CD8-positive, alpha-beta memory T cell (primary cell): ENCODE measurements around the gene MAPK8IP1. TPM values are rescaled to one million over a fixed set of nuclear protein-coding genes. Genes with fewer than 3 reads are reported as not detected.

Experiments used
- CTCF ChIA-PET: fragments of 350-600 bp; sonication (Branson Sonifier 250); formaldehyde crosslinking; loops from one replicate; lab custom pipeline; 2021; ENCODE audit warnings: antibody characterized with exemption; lab: Charles Lee
- POLR2A ChIA-PET: fragments of 350-600 bp; sonication (Branson Sonifier 250); formaldehyde crosslinking; loops from one replicate; lab custom pipeline; 2021; ENCODE audit warnings: antibody characterized with exemption; lab: Charles Lee
- DNase-seq, 5 donors: peaks; one replicate each; pipeline versions ENCODE4 v3.0.0 to v3.0.0-alpha.2; 2020 to 2022; ENCODE audit warnings: mixed read lengths in 1 of 5
- H3K27ac ChIP-seq: one replicate; pipeline ENCODE4 v1.7.0; 2013; ENCODE audit warnings: low read depth, mild to moderate bottlenecking, low read length, moderate library complexity
- H3K27me3 ChIP-seq: 2 replicates; pipeline ENCODE4 v1.7.0; 2013; ENCODE audit warnings: low read length, mild to moderate bottlenecking; ENCODE audit not compliant: insufficient read depth, poor library complexity, severe bottlenecking
- H3K36me3 ChIP-seq: 2 replicates; pipeline ENCODE4 v1.7.0; 2013; ENCODE audit warnings: mild to moderate bottlenecking, low read length, moderate library complexity; ENCODE audit not compliant: insufficient read depth
- H3K4me1 ChIP-seq: 2 replicates; pipeline ENCODE4 v1.7.0; 2013; ENCODE audit warnings: mild to moderate bottlenecking, low read length, moderate library complexity; ENCODE audit not compliant: insufficient read depth
- H3K4me3 ChIP-seq: 2 replicates; pipeline ENCODE4 v1.7.0; 2013; ENCODE audit warnings: mild to moderate bottlenecking, low read length
- H3K9me3 ChIP-seq: 2 replicates; pipeline ENCODE4 v1.7.0; 2013; ENCODE audit warnings: mild to moderate bottlenecking, low read length
- H3K27ac Mint-ChIP-seq, 8 donors: one replicate each; pipeline ENCODE4 v1.8.0; 2020 to 2021; ENCODE audit warnings: mixed read lengths in 8 of 8, mild to moderate bottlenecking in 6 of 8, inconsistent platforms in 3 of 8, moderate library complexity in 3 of 8
- H3K27me3 Mint-ChIP-seq, 2 donors: one replicate each; pipeline ENCODE4 v1.8.0; 2020 to 2021; ENCODE audit warnings: mixed read lengths in 2 of 2, mild to moderate bottlenecking in 1 of 2, moderate library complexity in 1 of 2
- H3K36me3 Mint-ChIP-seq, 3 donors: one replicate each; pipeline ENCODE4 v1.8.0; 2020 to 2021; ENCODE audit warnings: mixed read lengths in 3 of 3, inconsistent platforms in 1 of 3, mild to moderate bottlenecking in 1 of 3
- H3K4me1 Mint-ChIP-seq, 3 donors: one replicate each; pipeline ENCODE4 v1.8.0; 2020 to 2021; ENCODE audit warnings: mixed read lengths in 3 of 3, inconsistent platforms in 1 of 3, mild to moderate bottlenecking in 1 of 3
- H3K4me3 Mint-ChIP-seq, 7 donors: one replicate each; pipeline ENCODE4 v1.8.0; 2020 to 2021; ENCODE audit warnings: mixed read lengths in 7 of 7, mild to moderate bottlenecking in 6 of 7, moderate library complexity in 4 of 7, inconsistent platforms in 2 of 7
- H3K9me3 Mint-ChIP-seq, 5 donors: one replicate each; pipeline ENCODE4 v1.8.0; 2020 to 2022; ENCODE audit warnings: mixed read lengths in 5 of 5, mild to moderate bottlenecking in 3 of 5, moderate library complexity in 2 of 5, inconsistent platforms in 1 of 5
- polyA plus RNA-seq: library from polyadenylated mRNA; unstranded; fragments of 300-500 nt; fragmentation: Illumina TruSeq; gene quantifications from one replicate; pipeline ENCODE4 v1.2.3, GENCODE V29; 2021
- total RNA-seq, 2 experiments: library from RNA; stranded (reverse); gene quantifications; one replicate each; pipeline ENCODE4 v1.2.3, GENCODE V29; 2021

The MAPK8IP1 gene
- total and polyA plus RNA-seq, 3 experiments from 2014 or later, result 0.23 to 1.1 (median 0.98) TPM

GRCh38 chr11:45922425-45923082 lies 37.1 kb downstream of the MAPK8IP1 start, which contains the start of gene LARGE2:
TSS of gene LARGE2 (plus strand) at chr11:45922656. CDS start at chr11:45922883, 227 bp downstream.
- Histone ChIP-seq H3K9me3 (no peaks in the 10 kb centered on the region), H3K4me1 (peaks cover 14% of the 10 kb centered on the region), H3K27ac (peak within 1 kb of the TSS; percentile 16), H3K4me3 (peak within 1 kb of the TSS; percentile 28), H3K27me3 (no peaks in the 10 kb centered on the region), H3K36me3 (no peaks in the 10 kb centered on the region)
- Mint-ChIP-seq H3K4me1 (peaks cover 50 to 76% (median 54%) of the 10 kb centered on the region in 3 donors), H3K36me3 (peaks cover 0 to 8% (median 0%) of the 10 kb centered on the region in 3 donors), H3K9me3 (no peaks in the 10 kb centered on the region), H3K27ac (peak within 1 kb of the TSS; percentile 28 to 92 (median 81)), H3K27me3 (peaks cover 0 to 10% of the 10 kb centered on the region in 2 donors), H3K4me3 (peak within 1 kb of the TSS; percentile 79 to 96 (median 87))
- ChIA-PET POLR2A (no interaction called here), CTCF (no interaction called here)
- DNase-seq, result peak in 3 of 5 donors; percentile 26 to 61 (median 28)

GRCh38 chr11:45924036-45924915 lies 38.8 kb downstream of the MAPK8IP1 start:
- Mint-ChIP-seq H3K27ac (peak overlapping the region in 5 of 8 donors; percentile 8 to 94 (median 68)), H3K4me1 (peaks cover 43 to 74% (median 44%) of the 10 kb centered on the region in 3 donors), H3K9me3 (no peaks in the 10 kb centered on the region), H3K4me3 (peak overlapping the region; percentile 41 to 87 (median 73)), H3K36me3 (no peaks in the 10 kb centered on the region), H3K27me3 (peaks cover 0 to 10% of the 10 kb centered on the region in 2 donors)
- no peak overlapping the region for H3K27ac ChIP-seq
- H3K9me3 ChIP-seq, result no peaks in the 10 kb centered on the region
- H3K4me3 ChIP-seq, result no peak overlapping the region
- CTCF ChIA-PET, result interaction anchor here (0.7 to 1.1 kb wide), 3 partner anchors 9 to 1938 kb away, joined by 3 read pairs; no protein-coding TSS in a partner anchor
- H3K36me3 ChIP-seq, result no peaks in the 10 kb centered on the region
- H3K27me3 ChIP-seq, result no peaks in the 10 kb centered on the region
- no peak for DNase-seq
- POLR2A ChIA-PET, result interaction anchor here (0.7 kb wide), 1 partner anchor 19 kb away, joined by 7 read pairs; no protein-coding TSS in a partner anchor
- H3K4me1 ChIP-seq, result peaks cover 3% of the 10 kb centered on the region

GRCh38 chr11:45924927-45925326 lies 39.5 kb downstream of the MAPK8IP1 start:
- Mint-ChIP-seq H3K4me1 (peaks cover 42 to 74% (median 44%) of the 10 kb centered on the region in 3 donors), H3K27ac (peak overlapping the region in 3 of 8 donors; percentile 36 to 74 (median 64)), H3K27me3 (peaks cover 0 to 10% of the 10 kb centered on the region in 2 donors), H3K36me3 (no peaks in the 10 kb centered on the region), H3K4me3 (peak overlapping the region in 4 of 7 donors; percentile 54 to 73 (median 65)), H3K9me3 (no peaks in the 10 kb centered on the region)
- Histone ChIP-seq H3K9me3 (no peaks in the 10 kb centered on the region), H3K27ac (no peak overlapping the region), H3K4me3 (no peak overlapping the region), H3K27me3 (no peaks in the 10 kb centered on the region), H3K4me1 (peaks cover 7% of the 10 kb centered on the region), H3K36me3 (no peaks in the 10 kb centered on the region)
- ChIA-PET CTCF (interaction anchor here (0.8 to 1.1 kb wide), 2 partner anchors 8 to 40 kb away, joined by 3 read pairs; no protein-coding TSS in a partner anchor), POLR2A (no interaction called here)
- no peak for DNase-seq

DNA sequence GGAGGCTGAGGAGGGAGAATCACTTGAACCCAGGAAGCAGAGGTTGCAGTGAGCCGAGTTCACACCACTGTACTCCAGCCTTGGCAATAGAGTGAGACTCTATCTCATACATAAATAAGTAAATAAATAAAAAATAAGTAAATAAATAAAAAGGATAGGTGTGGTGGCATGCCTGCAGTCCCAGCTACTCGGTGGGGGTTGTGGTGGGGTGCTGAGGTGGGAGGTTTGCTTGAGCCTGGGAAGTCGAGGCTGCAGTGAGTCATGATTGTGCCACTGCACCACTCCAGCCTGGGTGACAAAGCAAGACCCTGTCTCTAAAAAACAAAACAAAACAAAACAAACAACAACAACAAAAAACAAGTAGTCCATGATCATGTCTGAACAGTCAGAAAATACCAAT lies 40.1 kb downstream of the MAPK8IP1 start:
- H3K36me3 Mint-ChIP-seq, result peaks cover 0 to 2% (median 0%) of the 10 kb centered on the region in 3 donors
- H3K4me1 Mint-ChIP-seq, result peaks cover 44 to 74% (median 44%) of the 10 kb centered on the region in 3 donors
- Histone ChIP-seq H3K9me3 (no peaks in the 10 kb centered on the region), H3K4me3 (no peak overlapping the region), H3K36me3 (no peaks in the 10 kb centered on the region), H3K27ac (no peak overlapping the region), H3K27me3 (no peaks in the 10 kb centered on the region), H3K4me1 (peaks cover 13% of the 10 kb centered on the region)
- peak overlapping the region in 4 of 8 donors; percentile 35 to 73 (median 40) for H3K27ac Mint-ChIP-seq
- no peaks in the 10 kb centered on the region for H3K9me3 Mint-ChIP-seq
- peak overlapping the region in 3 of 7 donors; percentile 10 to 73 (median 25) for H3K4me3 Mint-ChIP-seq
- DNase-seq, result no peak
- POLR2A ChIA-PET, result no interaction called here
- peaks cover 0 to 14% of the 10 kb centered on the region in 2 donors for H3K27me3 Mint-ChIP-seq
- CTCF ChIA-PET, result interaction anchor here (1.5 kb wide), 1 partner anchor 8 kb away, joined by 7 read pairs; the partner anchor contains the start of gene PEX16

GRCh38 chr11:45926001-45926401 lies 40.5 kb downstream of the MAPK8IP1 start:
- no peaks in the 10 kb centered on the region for H3K9me3 Mint-ChIP-seq
- H3K27me3 Mint-ChIP-seq, result peaks cover 0 to 14% of the 10 kb centered on the region in 2 donors
- H3K4me1 Mint-ChIP-seq, result peaks cover 44 to 74% (median 44%) of the 10 kb centered on the region in 3 donors
- H3K36me3 Mint-ChIP-seq, result peaks cover 0 to 2% (median 0%) of the 10 kb centered on the region in 3 donors
- Histone ChIP-seq H3K9me3 (no peaks in the 10 kb centered on the region), H3K4me1 (peaks cover 18% of the 10 kb centered on the region), H3K27ac (no peak overlapping the region), H3K36me3 (no peaks in the 10 kb centered on the region), H3K4me3 (no peak overlapping the region), H3K27me3 (no peaks in the 10 kb centered on the region)
- H3K27ac Mint-ChIP-seq, result peak overlapping the region in 5 of 8 donors; percentile 23 to 73 (median 35)
- ChIA-PET POLR2A (no interaction called here), CTCF (interaction anchor here (1.2 to 2.1 kb wide), 3 partner anchors 8 to 81 kb away, joined by 3 to 7 read pairs (median 6); partner anchors contain the start of gene PEX16)
- DNase-seq, result no peak
- H3K4me3 Mint-ChIP-seq, result peak overlapping the region in 2 of 7 donors; percentile 10 to 37

GRCh38 chr11:45926536-45927331 lies 41.3 kb downstream of the MAPK8IP1 start:
- H3K27me3 Mint-ChIP-seq, result peaks cover 0 to 10% of the 10 kb centered on the region in 2 donors
- H3K27ac Mint-ChIP-seq, result peak overlapping the region; percentile 48 to 97 (median 76)
- ChIA-PET CTCF (interaction anchor here (1.2 to 2.1 kb wide), 4 partner anchors 9 to 80 kb away, joined by 3 to 7 read pairs (median 4); partner anchors contain the start of gene PEX16), POLR2A (no interaction called here)
- H3K4me3 Mint-ChIP-seq, result peak overlapping the region in 2 of 7 donors; percentile 32 to 55
- peaks cover 25% of the 10 kb centered on the region for H3K4me1 ChIP-seq
- H3K4me1 Mint-ChIP-seq, result peaks cover 45 to 74% (median 46%) of the 10 kb centered on the region in 3 donors
- H3K4me3 ChIP-seq, result no peak overlapping the region
- H3K36me3 Mint-ChIP-seq, result peaks cover 0 to 5% (median 2%) of the 10 kb centered on the region in 3 donors
- H3K27ac ChIP-seq, result no peak overlapping the region
- H3K27me3 ChIP-seq, result no peaks in the 10 kb centered on the region
- no peaks in the 10 kb centered on the region for H3K9me3 Mint-ChIP-seq
- no peaks in the 10 kb centered on the region for H3K36me3 ChIP-seq
- no peak for DNase-seq
- no peaks in the 10 kb centered on the region for H3K9me3 ChIP-seq

- peaks cover 0 to 9% (median 2%) of the 10 kb centered on the region in 3 donors for H3K36me3 Mint-ChIP-seq
- Histone ChIP-seq H3K4me3 (no peak overlapping the region), H3K9me3 (no peaks in the 10 kb centered on the region), H3K4me1 (peaks cover 26% of the 10 kb centered on the region), H3K27ac (no peak overlapping the region), H3K36me3 (no peaks in the 10 kb centered on the region), H3K27me3 (no peaks in the 10 kb centered on the region)
- H3K27me3 Mint-ChIP-seq, result peaks cover 0 to 10% of the 10 kb centered on the region in 2 donors
- H3K4me3 Mint-ChIP-seq, result peak overlapping the region in 2 of 7 donors; percentile 8 to 55
- H3K9me3 Mint-ChIP-seq, result no peaks in the 10 kb centered on the region
- CTCF ChIA-PET, result interaction anchor here (1.2 to 2.1 kb wide), 5 partner anchors 8 to 79 kb away, joined by 3 to 7 read pairs (median 3); partner anchors contain the start of gene PEX16
- DNase-seq, result peak in 1 of 5 donors; percentile 54
- H3K27ac Mint-ChIP-seq, result peak overlapping the region; percentile 48 to 97 (median 76)
- POLR2A ChIA-PET, result no interaction called here
- H3K4me1 Mint-ChIP-seq, result peaks cover 45 to 76% (median 47%) of the 10 kb centered on the region in 3 donors
Measured at GRCh38 chr11:45927332-45927683, 41.9 kb downstream of the MAPK8IP1 start.
